Measurements from ENCODE around the gene OR10T2. TPM values are rescaled to one million over a fixed set of nuclear protein-coding genes. Genes with fewer than 3 reads are reported as not detected.
A peak's percentile ranks its signal among the peaks of the same experiment; 100 is the strongest.

OR10T2 gene
- total RNA-seq, 2 experiments from 2014 or later: not detected

DNA sequence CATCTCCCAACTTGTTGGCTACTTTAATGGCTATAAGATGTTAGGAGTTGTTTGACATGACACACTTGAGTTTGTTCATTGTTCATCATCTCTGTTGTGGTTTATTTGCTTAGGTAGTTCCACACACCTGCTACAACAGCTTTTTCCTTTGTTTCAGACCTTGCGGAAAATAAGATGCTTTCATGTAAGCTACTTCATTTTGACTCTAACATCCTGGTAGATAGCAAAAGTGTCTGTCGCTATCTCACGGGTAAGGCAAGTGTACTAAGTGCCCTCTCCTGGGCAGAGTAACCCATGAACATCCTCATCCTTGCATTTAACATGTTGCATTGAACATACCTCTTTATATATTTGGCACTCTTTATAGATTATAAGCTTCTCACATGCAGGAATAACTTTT, 1.6 kb upstream of the OR10T2 start:
- Mint-ChIP-seq H3K36me3 (ENCODE audit: low read depth) (no peaks in the 10 kb centered on the region), H3K4me1 (ENCODE audit: low read depth) (peaks cover 8% of the 10 kb centered on the region), H3K9me3 (no peaks in the 10 kb centered on the region), H3K27me3 (peaks cover 8% of the 10 kb centered on the region), H3K4me3 (no peak overlapping the region), H3K27ac (no peak overlapping the region)
- H3K4me1 ChIP-seq (ENCODE audit: insufficient read depth, low read length): no peaks in the 10 kb centered on the region
- H3K4me3 ChIP-seq (ENCODE audit: low read length): no peak overlapping the region
- no peaks in the 10 kb centered on the region for H3K36me3 ChIP-seq (ENCODE audit: insufficient read depth, low read length)
- H3K27ac ChIP-seq (ENCODE audit: low read depth in 1 of 2, low read length in 2 of 2): no peak overlapping the region
- H3K9me3 ChIP-seq (ENCODE audit: control insufficient read depth in 1 of 2, insufficient read depth in 1 of 2, low read length in 2 of 2): no peaks in the 10 kb centered on the region
- no peak for ATAC-seq (ENCODE audit: poor library complexity)
- intact Hi-C loops (cut with DNase I, micrococcal nuclease): no loop called here
- CTCF ChIA-PET: no interaction called here
- peaks cover 3 to 7% of the 10 kb centered on the region in 2 experiments for H3K27me3 ChIP-seq (ENCODE audit: control insufficient read depth in 1 of 2, insufficient read depth in 2 of 2, low read length in 2 of 2)
- POLR2A ChIA-PET: no interaction called here
- TF ChIP-seq, protein P1, sequence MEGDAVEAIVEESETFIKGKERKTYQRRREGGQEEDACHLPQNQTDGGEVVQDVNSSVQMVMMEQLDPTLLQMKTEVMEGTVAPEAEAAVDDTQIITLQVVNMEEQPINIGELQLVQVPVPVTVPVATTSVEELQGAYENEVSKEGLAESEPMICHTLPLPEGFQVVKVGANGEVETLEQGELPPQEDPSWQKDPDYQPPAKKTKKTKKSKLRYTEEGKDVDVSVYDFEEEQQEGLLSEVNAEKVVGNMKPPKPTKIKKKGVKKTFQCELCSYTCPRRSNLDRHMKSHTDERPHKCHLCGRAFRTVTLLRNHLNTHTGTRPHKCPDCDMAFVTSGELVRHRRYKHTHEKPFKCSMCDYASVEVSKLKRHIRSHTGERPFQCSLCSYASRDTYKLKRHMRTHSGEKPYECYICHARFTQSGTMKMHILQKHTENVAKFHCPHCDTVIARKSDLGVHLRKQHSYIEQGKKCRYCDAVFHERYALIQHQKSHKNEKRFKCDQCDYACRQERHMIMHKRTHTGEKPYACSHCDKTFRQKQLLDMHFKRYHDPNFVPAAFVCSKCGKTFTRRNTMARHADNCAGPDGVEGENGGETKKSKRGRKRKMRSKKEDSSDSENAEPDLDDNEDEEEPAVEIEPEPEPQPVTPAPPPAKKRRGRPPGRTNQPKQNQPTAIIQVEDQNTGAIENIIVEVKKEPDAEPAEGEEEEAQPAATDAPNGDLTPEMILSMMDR (IDR thresholded peaks at IDR 0.05): no peak
- peak in 1 of 14 experiments; percentile 2 for DNase-seq

DNA sequence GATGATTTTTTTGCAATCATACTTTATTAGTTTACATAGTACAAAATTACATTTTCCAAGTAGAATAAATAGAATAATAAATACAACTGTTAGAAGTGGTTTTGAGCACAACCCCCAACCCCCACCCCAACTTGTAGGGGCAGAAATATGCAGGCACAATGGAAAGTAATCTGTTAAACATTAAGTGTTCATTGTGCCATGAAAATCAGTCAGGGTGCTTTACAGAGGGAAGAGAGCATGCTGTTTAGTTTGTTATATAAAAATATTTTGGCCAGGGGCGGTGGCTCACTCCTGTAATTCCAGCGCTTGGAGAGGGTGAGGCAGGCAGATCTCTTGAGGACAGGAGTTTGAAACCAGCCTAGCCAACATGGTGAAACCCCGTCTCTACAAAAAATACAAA, 2.6 kb downstream of the OR10T2 start:
- no peaks in the 10 kb centered on the region for H3K9me3 Mint-ChIP-seq
- Histone ChIP-seq H3K27ac (ENCODE audit: low read depth in 1 of 2, low read length in 2 of 2) (no peak overlapping the region), H3K4me3 (ENCODE audit: low read length) (no peak overlapping the region), H3K27me3 (ENCODE audit: control insufficient read depth in 1 of 2, insufficient read depth in 2 of 2, low read length in 2 of 2) (peaks cover 3 to 10% of the 10 kb centered on the region in 2 experiments), H3K4me1 (ENCODE audit: insufficient read depth, low read length) (no peaks in the 10 kb centered on the region), H3K36me3 (ENCODE audit: insufficient read depth, low read length) (no peaks in the 10 kb centered on the region), H3K9me3 (ENCODE audit: control insufficient read depth in 1 of 2, insufficient read depth in 1 of 2, low read length in 2 of 2) (no peaks in the 10 kb centered on the region)
- intact Hi-C loops (cut with DNase I, micrococcal nuclease): no loop called here
- H3K4me3 Mint-ChIP-seq: no peak overlapping the region
- TF ChIP-seq, protein P1 (IDR thresholded peaks at IDR 0.05): no peak
- ChIA-PET CTCF (no interaction called here), POLR2A (no interaction called here)
- H3K36me3 Mint-ChIP-seq (ENCODE audit: low read depth): no peaks in the 10 kb centered on the region
- peaks cover 8% of the 10 kb centered on the region for H3K4me1 Mint-ChIP-seq (ENCODE audit: low read depth)
- DNase-seq (no peak), ATAC-seq (ENCODE audit: poor library complexity) (no peak)
- H3K27me3 Mint-ChIP-seq: peaks cover 1% of the 10 kb centered on the region
- no peak overlapping the region for H3K27ac Mint-ChIP-seq

DNA sequence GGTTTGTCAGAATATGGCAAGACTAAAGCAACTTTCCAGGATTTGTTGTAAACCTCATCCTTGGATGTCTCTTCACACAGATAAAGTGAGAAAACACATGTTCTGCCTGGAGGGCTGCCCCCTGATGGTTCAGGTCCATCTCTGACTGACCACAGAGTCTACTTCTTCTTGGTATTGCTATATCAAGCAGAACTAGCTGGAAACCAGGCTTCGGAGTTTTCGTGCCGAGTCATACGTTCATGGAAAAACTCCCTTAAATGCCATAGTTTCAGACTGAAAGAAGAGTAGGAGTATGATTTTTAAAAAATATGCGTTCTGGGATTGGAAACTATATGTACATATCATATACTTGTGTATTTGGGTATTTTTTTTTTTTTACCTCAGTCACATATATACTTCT, 5.8 kb downstream of the OR10T2 start:
- intact Hi-C loops (cut with DNase I, micrococcal nuclease): no loop called here
- ChIA-PET POLR2A (no interaction called here), CTCF (no interaction called here)
- Histone ChIP-seq H3K36me3 (ENCODE audit: insufficient read depth, low read length) (no peaks in the 10 kb centered on the region), H3K4me1 (ENCODE audit: insufficient read depth, low read length) (no peaks in the 10 kb centered on the region), H3K27me3 (ENCODE audit: control insufficient read depth in 1 of 2, insufficient read depth in 2 of 2, low read length in 2 of 2) (peaks cover 3% of the 10 kb centered on the region in 2 experiments), H3K9me3 (ENCODE audit: control insufficient read depth in 1 of 2, insufficient read depth in 1 of 2, low read length in 2 of 2) (no peaks in the 10 kb centered on the region), H3K27ac (ENCODE audit: low read depth in 1 of 2, low read length in 2 of 2) (no peak overlapping the region), H3K4me3 (ENCODE audit: low read length) (no peak overlapping the region)
- Mint-ChIP-seq H3K4me3 (no peak overlapping the region), H3K27me3 (no peaks in the 10 kb centered on the region), H3K27ac (no peak overlapping the region), H3K36me3 (ENCODE audit: low read depth) (no peaks in the 10 kb centered on the region), H3K9me3 (no peaks in the 10 kb centered on the region), H3K4me1 (ENCODE audit: low read depth) (peaks cover 7% of the 10 kb centered on the region)
- no peak for ATAC-seq (ENCODE audit: poor library complexity)
- DNase-seq: no peak
- TF ChIP-seq, protein P1 (IDR thresholded peaks at IDR 0.05): no peak

Measured in CD4-positive, alpha-beta T cell (primary cell).